Liver (tissue), 9 donors: ENCODE results near the gene DGCR2. TPM values are rescaled to one million over a fixed set of nuclear protein-coding genes. Genes with fewer than 3 reads are reported as not detected.

Experiments used
- DNase-seq: peaks from one replicate; pipeline ENCODE4 v3.0.0-alpha.2; 2017; ENCODE audit warnings: low spot score
- H3K27ac ChIP-seq, 2 donors: one replicate each; pipeline ENCODE4 v1.7.0; 2013; ENCODE audit warnings: inconsistent platforms in 2 of 2, low read length in 2 of 2, control low read depth in 1 of 2, low read depth in 1 of 2, mild to moderate bottlenecking in 1 of 2
- H3K27me3 ChIP-seq, 4 donors: one replicate each; pipeline versions ENCODE4 v1.6.1 to v1.7.0; 2013; ENCODE audit warnings: low read length in 3 of 4, inconsistent platforms in 1 of 4, mild to moderate bottlenecking in 1 of 4, moderate library complexity in 1 of 4; ENCODE audit not compliant: control insufficient read depth in 4 of 4, insufficient read depth in 4 of 4
- H3K36me3 ChIP-seq, 4 donors: one replicate each; pipeline versions ENCODE4 v1.6.1 to v1.7.0; 2013; ENCODE audit warnings: low read length in 3 of 4, mild to moderate bottlenecking in 3 of 4, low read depth in 1 of 4, moderate library complexity in 1 of 4; ENCODE audit not compliant: control insufficient read depth in 4 of 4, insufficient read depth in 3 of 4
- H3K4me1 ChIP-seq, 4 donors: one replicate each; pipeline versions ENCODE4 v1.6.1 to v1.7.0; 2013; ENCODE audit warnings: low read length in 3 of 4, mild to moderate bottlenecking in 3 of 4, moderate library complexity in 1 of 4; ENCODE audit not compliant: control insufficient read depth in 4 of 4, insufficient read depth in 4 of 4
- H3K4me3 ChIP-seq, 3 donors: one replicate each; pipeline versions ENCODE4 v1.6.1 to v1.7.0; 2013; ENCODE audit warnings: low read length in 3 of 3, control low read depth in 1 of 3, low read depth in 1 of 3, mild to moderate bottlenecking in 1 of 3
- H3K9ac ChIP-seq, 2 donors: one replicate each; pipeline ENCODE4 v1.7.0; 2013; ENCODE audit warnings: low read length in 2 of 2, mild to moderate bottlenecking in 2 of 2, moderate library complexity in 2 of 2, control low read depth in 1 of 2, low read depth in 1 of 2
- H3K9me3 ChIP-seq, 4 donors: one replicate each; pipeline versions ENCODE4 v1.6.1 to v1.7.0; 2013; ENCODE audit warnings: low read length in 3 of 4; ENCODE audit not compliant: control insufficient read depth in 4 of 4
- FOXA2 ChIP-seq: IDR thresholded peaks from 2 replicates; pipeline ENCODE4 v1.6.1; 2016; ENCODE audit warnings: antibody characterized with exemption
- HNF4A ChIP-seq, 2 donors: conservative IDR thresholded peaks; 2 replicates each; pipeline ENCODE4 v1.6.1; 2016; ENCODE audit warnings: antibody characterized with exemption in 2 of 2, mild to moderate bottlenecking in 2 of 2
- MAX ChIP-seq: IDR thresholded peaks from 2 replicates; pipeline ENCODE4 v1.6.1; 2016; ENCODE audit warnings: antibody characterized with exemption
- NR2F2 ChIP-seq: IDR thresholded peaks from 2 replicates; pipeline ENCODE4 v1.6.1; 2016; ENCODE audit warnings: antibody characterized with exemption
- RXRA ChIP-seq, 2 donors: IDR thresholded peaks; 2 replicates each; pipeline ENCODE4 v1.6.1; 2017 to 2018; ENCODE audit warnings: antibody characterized with exemption in 2 of 2, mild to moderate bottlenecking in 1 of 2
- SP1 ChIP-seq: IDR thresholded peaks from 2 replicates; pipeline ENCODE4 v1.6.1; 2018; ENCODE audit warnings: antibody characterized with exemption, mild to moderate bottlenecking
- YY1 ChIP-seq: IDR thresholded peaks from 2 replicates; pipeline ENCODE4 v1.6.1; 2016; ENCODE audit warnings: antibody characterized with exemption, mild to moderate bottlenecking
- WGBS: extraction: QIAGEN DNeasy Blood & Tissue Kit; methylation state at CpG from one replicate; pipeline ENCODE4 v1.1.7; 2013; 5-methylcytosine and 5-hydroxymethylcytosine counted together
- polyA plus RNA-seq, 2 donors: library from polyadenylated mRNA; stranded (reverse) in 1 of 2; unstranded in 1 of 2; fragments of 200-250 nt in 1 of 2; fragments of >200 nt in 1 of 2; fragmentation: Nextera tagmentation in 1 of 2; extraction: Ambion mirVana in 1 of 2; gene quantifications; one replicate each; pipeline versions ENCODE4 v1.2.1 to v1.2.3, GENCODE V29; 2013 to 2015
- total RNA-seq, 2 donors: library from RNA; depleted of rRNA; stranded (reverse); fragments of >200 nt; gene quantifications; one replicate each; pipeline ENCODE4 v1.2.3, GENCODE V29; 2014
- TF ChIP-seq, protein P1 (sequence below): fragments of 150-350 bp; IDR thresholded peaks from 2 replicates; pipeline ENCODE4 v1.5.1; 2017; ENCODE audit warnings: improper control_type of control experiment, low read depth, low read length; ENCODE audit not compliant: missing input control
- donor health status: healthy.
- donor health status: healthy.
- donor health status: healthy.
- donor health status: healthy.
- donor health status: healthy.

Gene DGCR2
- total and polyA plus RNA-seq, 4 donors: 11.2 to 30.0 (median 21.1) TPM

DNA sequence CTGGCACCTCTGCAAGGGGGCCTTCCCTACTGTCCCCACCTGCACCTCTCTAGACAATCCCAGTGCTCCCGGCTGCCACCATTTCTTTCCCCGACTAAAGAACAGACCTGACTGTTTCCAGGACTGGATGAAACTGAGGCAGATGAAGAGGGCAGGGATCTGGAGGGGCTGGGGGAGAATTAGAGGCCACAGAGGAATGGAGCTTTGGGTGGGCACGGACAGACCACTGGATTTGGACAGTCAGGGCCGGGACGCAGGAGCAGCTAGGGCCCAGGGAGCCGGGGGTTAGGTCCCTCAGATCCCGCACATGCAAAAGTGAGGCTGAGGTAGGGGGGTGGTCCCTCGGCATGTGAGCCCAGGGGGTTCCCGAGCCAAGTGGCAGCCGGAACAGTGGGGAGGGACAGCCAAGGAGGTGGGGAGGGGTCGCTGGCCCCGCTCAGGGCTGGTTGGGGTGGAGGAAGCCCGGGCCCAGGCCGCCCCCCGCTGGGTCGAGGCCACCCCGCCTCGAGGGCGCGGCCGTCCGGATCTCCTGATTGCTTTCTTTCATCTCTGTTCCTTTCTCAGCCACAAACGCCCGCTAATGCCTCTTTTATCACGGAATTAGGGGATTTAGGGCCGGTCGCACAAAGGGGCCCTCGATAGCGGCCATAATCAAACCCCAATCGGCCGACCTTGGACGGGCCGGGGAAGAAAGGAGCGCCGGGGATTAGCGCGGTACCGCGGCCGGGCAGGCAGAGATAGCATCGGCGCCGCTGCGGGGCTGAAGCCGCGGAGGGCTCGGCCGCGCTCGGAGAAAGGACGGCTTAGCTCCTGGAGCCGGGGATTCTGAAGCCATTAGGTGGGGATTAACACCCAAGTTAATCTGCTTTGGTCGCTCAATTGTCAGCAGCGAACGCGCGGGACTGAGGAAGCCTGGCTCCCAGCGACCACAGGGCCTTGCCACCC lies 47.1 kb upstream of the DGCR2 start:
- TF ChIP-seq HNF4A (conservative IDR thresholded peaks at IDR 0.05): no peak
- TF ChIP-seq RXRA (IDR thresholded peaks at IDR 0.05): no peak
- no peak for TF ChIP-seq MAX
- no peak for TF ChIP-seq YY1
- Histone ChIP-seq H3K4me3 (peak overlapping the region in 1 of 3 donors; percentile 24), H3K36me3 (no peaks in the 10 kb centered on the region), H3K9me3 (no peaks in the 10 kb centered on the region), H3K27me3 (peaks cover 0 to 9% (median 3%) of the 10 kb centered on the region in 4 donors), H3K9ac (no peak overlapping the region), H3K27ac (no peak overlapping the region), H3K4me1 (peaks cover 17 to 43% (median 32%) of the 10 kb centered on the region in 4 donors)
- DNase-seq: no peak
- WGBS: 7% methylated on average over 58 of the region's 58 CpGs

GRCh38 chr22:19168088-19168890 lies 46.1 kb upstream of the DGCR2 start:
- Histone ChIP-seq H3K27me3 (peaks cover 0 to 9% (median 3%) of the 10 kb centered on the region in 4 donors), H3K9me3 (no peaks in the 10 kb centered on the region), H3K9ac (no peak overlapping the region), H3K4me3 (no peak overlapping the region), H3K27ac (no peak overlapping the region), H3K36me3 (no peaks in the 10 kb centered on the region), H3K4me1 (peaks cover 17 to 34% (median 22%) of the 10 kb centered on the region in 4 donors)
- WGBS: 48% methylated on average over 17 of the region's 17 CpGs
- DNase-seq: no peak
- no peak for TF ChIP-seq SP1

DNA sequence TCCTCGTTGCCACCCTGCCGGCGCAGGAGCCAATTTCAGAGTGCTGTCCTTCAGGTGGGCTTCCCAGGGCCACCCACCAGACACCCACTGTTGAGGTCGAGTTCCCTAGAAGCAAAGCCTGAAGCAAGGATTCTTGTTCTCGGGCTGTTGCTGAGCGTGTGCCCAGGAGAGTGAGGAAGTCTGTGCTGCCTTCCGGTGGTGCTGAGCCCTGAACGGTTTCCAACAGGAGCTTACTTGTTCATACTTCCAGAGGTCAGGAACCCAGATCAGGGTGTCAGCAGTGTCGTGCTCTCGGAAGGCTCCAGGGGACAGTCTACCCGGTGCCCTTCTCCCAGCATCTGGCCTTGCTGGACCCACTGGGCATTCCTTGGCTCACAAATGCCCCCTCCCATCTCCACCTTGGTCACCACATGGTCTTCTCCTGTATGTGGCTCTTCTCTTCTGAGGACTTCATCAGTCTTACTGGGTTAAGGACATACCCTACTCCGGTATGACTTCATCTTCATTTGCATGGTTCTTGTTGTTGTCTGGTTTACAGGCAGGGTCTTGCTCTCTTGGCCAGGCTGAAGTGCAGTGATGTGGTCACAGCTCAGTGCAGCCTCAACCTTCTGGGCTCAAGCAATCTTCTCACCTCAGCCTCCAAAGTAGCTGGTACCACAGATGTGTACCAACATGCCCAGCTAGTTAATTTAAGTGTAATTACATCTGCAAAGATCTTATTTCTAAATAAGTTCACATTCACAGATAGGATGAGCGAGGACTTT lies 45.1 kb upstream of the DGCR2 start:
- Histone ChIP-seq H3K9ac (no peak overlapping the region), H3K27ac (no peak overlapping the region), H3K27me3 (peaks cover 0 to 9% (median 3%) of the 10 kb centered on the region in 4 donors), H3K4me3 (no peak overlapping the region), H3K36me3 (no peaks in the 10 kb centered on the region), H3K9me3 (no peaks in the 10 kb centered on the region), H3K4me1 (peaks cover 9 to 24% (median 12%) of the 10 kb centered on the region in 4 donors)
- TF ChIP-seq NR2F2 (no peak), FOXA2 (no peak)
- TF ChIP-seq, protein P1, sequence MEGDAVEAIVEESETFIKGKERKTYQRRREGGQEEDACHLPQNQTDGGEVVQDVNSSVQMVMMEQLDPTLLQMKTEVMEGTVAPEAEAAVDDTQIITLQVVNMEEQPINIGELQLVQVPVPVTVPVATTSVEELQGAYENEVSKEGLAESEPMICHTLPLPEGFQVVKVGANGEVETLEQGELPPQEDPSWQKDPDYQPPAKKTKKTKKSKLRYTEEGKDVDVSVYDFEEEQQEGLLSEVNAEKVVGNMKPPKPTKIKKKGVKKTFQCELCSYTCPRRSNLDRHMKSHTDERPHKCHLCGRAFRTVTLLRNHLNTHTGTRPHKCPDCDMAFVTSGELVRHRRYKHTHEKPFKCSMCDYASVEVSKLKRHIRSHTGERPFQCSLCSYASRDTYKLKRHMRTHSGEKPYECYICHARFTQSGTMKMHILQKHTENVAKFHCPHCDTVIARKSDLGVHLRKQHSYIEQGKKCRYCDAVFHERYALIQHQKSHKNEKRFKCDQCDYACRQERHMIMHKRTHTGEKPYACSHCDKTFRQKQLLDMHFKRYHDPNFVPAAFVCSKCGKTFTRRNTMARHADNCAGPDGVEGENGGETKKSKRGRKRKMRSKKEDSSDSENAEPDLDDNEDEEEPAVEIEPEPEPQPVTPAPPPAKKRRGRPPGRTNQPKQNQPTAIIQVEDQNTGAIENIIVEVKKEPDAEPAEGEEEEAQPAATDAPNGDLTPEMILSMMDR: no peak
- WGBS: 70% methylated on average over 13 of the region's 13 CpGs
- DNase-seq: no peak
